Mesendoderm (in vitro differentiated cells): ENCODE results near the gene EPHB6.

Source experiments
- DNase-seq: peaks from one replicate; pipeline ENCODE4 v3.0.0; 2013
- H2AK5ac ChIP-seq: 2 replicates; pipeline ENCODE4 v1.6.1; 2013; ENCODE audit warnings: low read length, inconsistent platforms
- H2BK120ac ChIP-seq: 2 replicates; pipeline ENCODE4 v1.6.1; 2013; ENCODE audit warnings: low read depth, mild to moderate bottlenecking, low read length, moderate library complexity, mixed read lengths
- H2BK15ac ChIP-seq: replicated peaks from 2 replicates; pipeline ENCODE4 v1.6.1; 2013; ENCODE audit warnings: low read depth, mild to moderate bottlenecking, moderate library complexity
- H2BK5ac ChIP-seq: 2 replicates; pipeline ENCODE4 v1.6.1; 2013; ENCODE audit warnings: low read length, inconsistent platforms
- H3K18ac ChIP-seq: 2 replicates; pipeline ENCODE4 v1.6.1; 2013; ENCODE audit warnings: mild to moderate bottlenecking, low read length, mixed read lengths
- H3K23ac ChIP-seq: one replicate; pipeline ENCODE4 v1.6.1; 2013; ENCODE audit warnings: low read length
- H3K27ac ChIP-seq: 2 replicates; pipeline ENCODE4 v1.5.1; 2013; ENCODE audit warnings: low read depth, mild to moderate bottlenecking, inconsistent platforms, low read length, moderate library complexity
- H3K27me3 ChIP-seq: 2 replicates; pipeline ENCODE4 v1.6.1; 2013; ENCODE audit warnings: low read length, control low read depth, mild to moderate bottlenecking, inconsistent platforms; ENCODE audit not compliant: insufficient read depth, poor library complexity
- H3K36me3 ChIP-seq: 2 replicates; pipeline ENCODE4 v1.6.1; 2013; ENCODE audit warnings: low read length, inconsistent platforms; ENCODE audit not compliant: control insufficient read depth, insufficient read depth
- H3K4ac ChIP-seq: one replicate; pipeline ENCODE4 v1.6.1; 2013; ENCODE audit warnings: low read depth, mild to moderate bottlenecking, low read length, moderate library complexity
- H3K4me1 ChIP-seq: 2 replicates; pipeline ENCODE4 v1.6.1; 2013; ENCODE audit warnings: low read depth, low read length, inconsistent platforms; ENCODE audit not compliant: control insufficient read depth
- H3K4me2 ChIP-seq: 2 replicates; pipeline ENCODE4 v1.6.1; 2013; ENCODE audit warnings: low read length
- H3K4me3 ChIP-seq: 2 replicates; pipeline ENCODE4 v1.5.1; 2013; ENCODE audit warnings: mild to moderate bottlenecking, low read length
- H3K56ac ChIP-seq: one replicate; pipeline ENCODE4 v1.6.1; 2013; ENCODE audit warnings: low read length
- H3K79me1 ChIP-seq: 2 replicates; pipeline ENCODE4 v1.6.1; 2013; ENCODE audit warnings: low read length, inconsistent platforms
- H3K79me2 ChIP-seq: 2 replicates; pipeline ENCODE4 v1.6.1; 2013; ENCODE audit warnings: mild to moderate bottlenecking, low read length; ENCODE audit not compliant: control insufficient read depth, insufficient read depth
- H3K9ac ChIP-seq: 2 replicates; pipeline ENCODE4 v1.6.1; 2013; ENCODE audit warnings: low read length, inconsistent platforms
- H4K5ac ChIP-seq: one replicate; pipeline ENCODE4 v1.6.1; 2013; ENCODE audit warnings: low read length
- H4K8ac ChIP-seq: one replicate; pipeline ENCODE4 v1.6.1; 2013; ENCODE audit warnings: low read depth, mild to moderate bottlenecking, control low read depth, low read length, moderate library complexity
- WGBS: extraction: QIAGEN DNeasy Blood & Tissue Kit; methylation state at CpG from one replicate; pipeline ENCODE4 v1.1.7; 2013; ENCODE audit warnings: low lambda C conversion rate, missing lambda C conversion rate; ENCODE audit not compliant: insufficient coverage; ENCODE audit errors: extremely low coverage; 5-methylcytosine and 5-hydroxymethylcytosine counted together

The EPHB6 gene

GRCh38 chr7:142889816-142890215 is 34.9 kb downstream of the EPHB6 start:
- Histone ChIP-seq H3K23ac (no peak overlapping the region), H3K4ac (no peak overlapping the region), H3K36me3 (no peaks in the 10 kb centered on the region), H3K18ac (no peak overlapping the region), H3K9ac (no peak overlapping the region), H3K4me3 (no peak overlapping the region), H3K56ac (no peak overlapping the region), H3K4me1 (no peaks in the 10 kb centered on the region), H3K4me2 (no peak overlapping the region), H3K79me2 (no peaks in the 10 kb centered on the region), H4K8ac (no peak overlapping the region), H3K79me1 (no peaks in the 10 kb centered on the region), H2BK120ac (no peak overlapping the region), H3K27me3 (no peaks in the 10 kb centered on the region), H4K5ac (no peak overlapping the region), H3K27ac (no peak overlapping the region), H2BK5ac (no peak overlapping the region), H2BK15ac (no peak overlapping the region), H2AK5ac (no peak overlapping the region)
- no peak for DNase-seq
- WGBS: no CpG with 5 or more reads among the region's 3 CpGs

- no peaks in the 10 kb centered on the region for H3K4me1 ChIP-seq
- H4K5ac ChIP-seq: no peak overlapping the region
- H3K4me3 ChIP-seq: no peak overlapping the region
- no peak overlapping the region for H3K9ac ChIP-seq
- no CpG with 5 or more reads among the region's 12 CpGs for WGBS
- H3K27me3 ChIP-seq: no peaks in the 10 kb centered on the region
- no peaks in the 10 kb centered on the region for H3K79me2 ChIP-seq
- no peak overlapping the region for H3K4ac ChIP-seq
- no peak for DNase-seq
- H2AK5ac ChIP-seq: no peak overlapping the region
- no peaks in the 10 kb centered on the region for H3K36me3 ChIP-seq
- no peak overlapping the region for H3K23ac ChIP-seq
- H2BK5ac ChIP-seq: no peak overlapping the region
- H3K27ac ChIP-seq: no peak overlapping the region
- no peak overlapping the region for H2BK120ac ChIP-seq
- H2BK15ac ChIP-seq: no peak overlapping the region
- no peaks in the 10 kb centered on the region for H3K79me1 ChIP-seq
- H3K4me2 ChIP-seq: no peak overlapping the region
- H4K8ac ChIP-seq: no peak overlapping the region
- no peak overlapping the region for H3K56ac ChIP-seq
- H3K18ac ChIP-seq: no peak overlapping the region
Observed at GRCh38 chr7:142890874-142891485, 36.1 kb downstream of the EPHB6 start.

- no peaks in the 10 kb centered on the region for H3K36me3 ChIP-seq
- H2BK15ac ChIP-seq: no peak overlapping the region
- DNase-seq: no peak
- H3K23ac ChIP-seq: no peak overlapping the region
- H3K18ac ChIP-seq: no peak overlapping the region
- no peak overlapping the region for H3K56ac ChIP-seq
- no peak overlapping the region for H3K4me3 ChIP-seq
- H3K9ac ChIP-seq: no peak overlapping the region
- no peak overlapping the region for H3K4me2 ChIP-seq
- H3K79me1 ChIP-seq: no peaks in the 10 kb centered on the region
- H3K4me1 ChIP-seq: no peaks in the 10 kb centered on the region
- no peak overlapping the region for H4K8ac ChIP-seq
- no peak overlapping the region for H3K4ac ChIP-seq
- no peaks in the 10 kb centered on the region for H3K27me3 ChIP-seq
- no peak overlapping the region for H2BK120ac ChIP-seq
- H2AK5ac ChIP-seq: no peak overlapping the region
- no peak overlapping the region for H2BK5ac ChIP-seq
- WGBS: no CpG with 5 or more reads among the region's 10 CpGs
- H3K27ac ChIP-seq: no peak overlapping the region
- no peaks in the 10 kb centered on the region for H3K79me2 ChIP-seq
- no peak overlapping the region for H4K5ac ChIP-seq
Observed at GRCh38 chr7:142891490-142892082, 36.7 kb downstream of the EPHB6 start.

- H3K23ac ChIP-seq: no peak overlapping the region
- H3K27me3 ChIP-seq: no peaks in the 10 kb centered on the region
- H3K4me3 ChIP-seq: no peak overlapping the region
- no peak overlapping the region for H3K56ac ChIP-seq
- H3K4me2 ChIP-seq: no peak overlapping the region
- H4K5ac ChIP-seq: no peak overlapping the region
- no peak for DNase-seq
- no peak overlapping the region for H3K4ac ChIP-seq
- no CpG with 5 or more reads among the region's 5 CpGs for WGBS
- no peaks in the 10 kb centered on the region for H3K4me1 ChIP-seq
- H3K79me2 ChIP-seq: no peaks in the 10 kb centered on the region
- no peak overlapping the region for H3K27ac ChIP-seq
- no peaks in the 10 kb centered on the region for H3K79me1 ChIP-seq
- H3K18ac ChIP-seq: no peak overlapping the region
- no peak overlapping the region for H2AK5ac ChIP-seq
- no peak overlapping the region for H4K8ac ChIP-seq
- no peak overlapping the region for H2BK120ac ChIP-seq
- no peak overlapping the region for H2BK5ac ChIP-seq
- H2BK15ac ChIP-seq: no peak overlapping the region
- no peaks in the 10 kb centered on the region for H3K36me3 ChIP-seq
- H3K9ac ChIP-seq: no peak overlapping the region
Observed at GRCh38 chr7:142892951-142893350, 38.1 kb downstream of the EPHB6 start.

- Histone ChIP-seq H3K56ac (no peak overlapping the region), H3K4me2 (no peak overlapping the region), H3K4ac (no peak overlapping the region), H3K27me3 (no peaks in the 10 kb centered on the region), H2BK5ac (no peak overlapping the region), H3K4me1 (peaks cover 3% of the 10 kb centered on the region), H4K5ac (no peak overlapping the region), H3K23ac (no peak overlapping the region), H3K79me1 (no peaks in the 10 kb centered on the region), H4K8ac (no peak overlapping the region), H3K27ac (no peak overlapping the region), H3K36me3 (no peaks in the 10 kb centered on the region), H3K9ac (no peak overlapping the region), H3K4me3 (no peak overlapping the region), H3K79me2 (no peaks in the 10 kb centered on the region), H3K18ac (no peak overlapping the region), H2BK15ac (no peak overlapping the region), H2AK5ac (no peak overlapping the region), H2BK120ac (no peak overlapping the region)
- DNase-seq: no peak
- no CpG with 5 or more reads among the region's 12 CpGs for WGBS
Observed at GRCh38 chr7:142894112-142894984, 39.5 kb downstream of the EPHB6 start.
